ENCODE results near the gene POLD3.

POLD3 gene, protein sequence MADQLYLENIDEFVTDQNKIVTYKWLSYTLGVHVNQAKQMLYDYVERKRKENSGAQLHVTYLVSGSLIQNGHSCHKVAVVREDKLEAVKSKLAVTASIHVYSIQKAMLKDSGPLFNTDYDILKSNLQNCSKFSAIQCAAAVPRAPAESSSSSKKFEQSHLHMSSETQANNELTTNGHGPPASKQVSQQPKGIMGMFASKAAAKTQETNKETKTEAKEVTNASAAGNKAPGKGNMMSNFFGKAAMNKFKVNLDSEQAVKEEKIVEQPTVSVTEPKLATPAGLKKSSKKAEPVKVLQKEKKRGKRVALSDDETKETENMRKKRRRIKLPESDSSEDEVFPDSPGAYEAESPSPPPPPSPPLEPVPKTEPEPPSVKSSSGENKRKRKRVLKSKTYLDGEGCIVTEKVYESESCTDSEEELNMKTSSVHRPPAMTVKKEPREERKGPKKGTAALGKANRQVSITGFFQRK

DNA sequence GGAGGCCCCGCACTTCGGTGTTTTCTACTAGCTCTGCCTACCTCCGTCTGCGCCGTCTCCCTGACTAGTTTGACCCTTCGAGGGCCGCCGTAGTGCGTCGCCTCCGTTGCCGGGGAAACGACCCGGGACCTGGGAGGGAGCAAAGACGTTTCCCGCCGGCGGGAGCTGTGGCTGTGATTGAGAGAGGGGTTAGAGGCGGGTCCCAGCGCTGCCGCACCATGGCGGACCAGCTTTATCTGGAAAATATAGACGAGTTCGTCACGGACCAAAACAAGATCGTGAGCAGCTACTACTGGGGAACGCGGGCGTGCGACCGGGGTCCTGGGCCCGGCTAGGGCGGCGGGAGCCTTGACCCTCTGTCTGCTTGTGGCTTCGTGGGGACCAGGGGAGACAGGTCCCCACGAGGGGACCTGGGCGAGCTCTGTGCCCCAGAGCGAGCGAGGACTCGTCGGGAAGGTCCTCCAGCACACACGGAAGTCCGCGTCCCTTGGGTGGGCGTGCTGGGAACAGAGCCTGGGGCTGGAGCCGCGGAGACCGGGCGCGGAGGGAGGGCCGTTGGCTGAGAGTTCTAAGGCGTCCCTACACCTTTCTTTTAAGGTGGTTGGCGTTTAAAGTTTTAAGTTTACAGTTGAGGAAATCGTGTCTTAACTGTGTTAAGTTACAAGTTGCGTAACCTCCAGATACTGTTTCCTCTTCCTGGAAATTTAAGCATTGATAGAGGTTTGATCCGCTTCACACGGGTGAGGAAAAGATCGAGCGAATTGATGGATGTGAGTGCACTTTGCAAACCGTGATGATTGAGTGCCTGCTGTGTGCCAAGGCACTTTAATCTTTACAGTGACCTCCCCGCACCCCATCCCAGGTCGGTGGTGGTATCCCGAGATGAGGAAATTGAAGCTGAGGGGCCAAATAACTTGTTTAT, at the start of gene POLD3:
TSS of gene POLD3 (plus strand) at position 142 of the 922 bp plus-strand sequence. CDS start at position 219, 77 bp downstream.
- DNase-seq (ENCODE audit: low read depth), result peak; percentile 88

DNA sequence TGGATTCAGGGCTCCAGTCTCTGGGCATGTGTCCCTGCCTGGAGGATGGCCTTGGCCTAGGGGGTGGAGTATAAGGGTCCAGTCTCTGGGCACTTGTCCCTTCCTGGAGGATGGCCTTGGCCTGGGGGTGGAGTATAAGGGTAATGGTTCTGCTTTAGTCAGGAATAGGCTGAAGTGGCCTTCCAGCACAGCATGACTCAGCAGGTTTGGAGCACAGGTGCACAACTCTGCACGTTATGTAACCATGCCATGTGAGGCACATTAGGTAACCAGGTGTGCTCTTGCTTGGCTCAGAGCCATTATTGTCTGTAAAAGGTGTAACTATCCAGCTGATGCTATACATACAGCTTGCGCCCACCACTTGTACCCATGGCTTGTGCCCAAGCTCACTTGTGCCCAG, 48.4 kb upstream of the POLD3 start:
- no peak for DNase-seq (ENCODE audit: low read depth)

DNA sequence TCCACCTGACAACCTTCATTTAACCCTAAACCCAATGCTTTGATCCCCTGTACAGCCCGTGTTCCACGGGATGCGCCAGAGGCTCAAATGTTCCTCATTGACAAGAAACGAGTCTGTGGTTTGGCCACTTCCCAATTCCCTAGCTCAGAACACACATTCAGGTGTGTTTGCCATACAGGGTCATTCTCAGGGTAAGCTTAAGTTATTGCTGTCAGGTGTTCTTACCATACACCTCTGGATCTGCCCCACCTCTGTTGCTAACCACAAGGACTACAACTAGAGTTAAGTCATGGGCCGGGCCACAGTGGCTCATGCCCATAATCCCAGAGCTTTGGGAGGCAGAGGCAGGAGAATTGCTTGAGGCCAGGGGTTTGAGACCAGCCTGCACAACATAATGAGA, 45.6 kb upstream of the POLD3 start:
- no peak for DNase-seq (ENCODE audit: low read depth)

DNA sequence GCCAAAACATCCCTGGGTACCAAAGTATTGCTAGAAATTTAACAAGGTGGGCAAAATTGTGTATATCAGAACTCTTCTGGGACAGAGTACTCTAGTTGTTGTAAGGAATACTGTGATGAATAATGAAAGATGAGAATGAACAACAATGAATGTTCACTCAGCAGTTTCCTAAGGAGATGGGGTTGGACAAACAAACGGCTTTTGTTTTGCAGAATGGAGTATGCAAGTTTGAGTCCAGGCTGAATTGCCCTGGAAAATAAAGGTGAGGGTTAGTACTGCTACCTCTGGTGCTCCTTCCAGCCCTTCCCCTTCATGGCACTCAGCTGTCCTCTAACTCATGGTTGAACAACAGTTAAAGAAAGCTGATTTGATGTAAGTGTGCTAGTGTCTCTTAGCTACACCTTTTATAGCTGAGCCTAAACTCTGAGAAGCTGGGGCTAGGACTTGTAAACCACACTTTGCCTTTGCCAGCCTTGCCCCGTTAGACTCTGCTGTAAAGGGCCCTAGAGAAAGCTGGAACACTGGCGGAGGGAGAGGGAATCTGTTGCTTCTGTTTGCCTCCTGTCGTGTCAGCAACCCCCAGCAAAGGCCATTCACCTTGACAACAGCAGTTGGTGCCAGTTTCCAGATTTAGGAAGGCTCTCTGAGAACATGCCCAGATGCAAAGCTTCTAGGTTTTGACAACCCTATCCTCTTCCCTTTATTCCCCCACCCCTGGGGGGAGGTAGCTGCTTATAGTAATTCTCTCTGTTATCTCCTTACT, 41.2 kb upstream of the POLD3 start:
- no peak for DNase-seq (ENCODE audit: low read depth)

DNA sequence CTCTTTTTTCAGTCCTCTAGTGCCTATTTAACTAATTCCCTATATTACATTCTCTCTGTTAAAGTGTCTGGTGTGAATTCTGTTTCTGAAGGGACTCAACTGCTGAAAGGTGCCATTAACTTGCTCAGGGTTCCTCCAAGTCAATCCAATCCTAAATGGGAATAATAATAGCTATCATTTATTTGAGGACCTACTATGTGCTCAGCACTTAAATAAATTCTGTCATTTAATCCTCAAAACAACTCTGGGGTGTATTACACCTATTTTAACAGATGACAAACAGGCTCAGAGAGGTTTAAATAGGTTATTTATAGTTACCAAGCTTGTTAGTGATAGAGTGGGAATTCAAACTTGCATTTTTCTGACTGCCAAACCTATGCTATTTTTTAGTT, 40.6 kb upstream of the POLD3 start:
- no peak for DNase-seq (ENCODE audit: low read depth)

DNA sequence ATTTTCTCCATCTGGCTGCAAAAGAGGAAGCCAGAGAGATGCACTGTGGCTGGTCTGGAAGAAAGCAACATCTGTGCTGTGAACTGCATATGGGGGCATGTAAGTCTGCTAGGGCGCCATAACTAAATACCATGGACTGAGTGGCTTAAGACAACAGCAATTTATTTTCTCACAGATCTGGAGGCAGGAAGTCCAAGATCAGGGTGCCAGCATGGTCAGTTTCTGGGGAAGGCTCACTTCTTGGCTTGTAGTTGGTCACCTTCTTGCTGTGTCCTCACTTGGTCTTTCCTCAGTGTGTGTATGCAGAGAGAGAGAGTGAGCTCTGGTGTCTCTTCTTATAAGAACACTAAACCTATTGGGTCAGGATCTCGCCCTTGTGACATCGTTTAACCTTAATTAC, 34.9 kb upstream of the POLD3 start:
- DNase-seq (ENCODE audit: low read depth), result no peak

DNA sequence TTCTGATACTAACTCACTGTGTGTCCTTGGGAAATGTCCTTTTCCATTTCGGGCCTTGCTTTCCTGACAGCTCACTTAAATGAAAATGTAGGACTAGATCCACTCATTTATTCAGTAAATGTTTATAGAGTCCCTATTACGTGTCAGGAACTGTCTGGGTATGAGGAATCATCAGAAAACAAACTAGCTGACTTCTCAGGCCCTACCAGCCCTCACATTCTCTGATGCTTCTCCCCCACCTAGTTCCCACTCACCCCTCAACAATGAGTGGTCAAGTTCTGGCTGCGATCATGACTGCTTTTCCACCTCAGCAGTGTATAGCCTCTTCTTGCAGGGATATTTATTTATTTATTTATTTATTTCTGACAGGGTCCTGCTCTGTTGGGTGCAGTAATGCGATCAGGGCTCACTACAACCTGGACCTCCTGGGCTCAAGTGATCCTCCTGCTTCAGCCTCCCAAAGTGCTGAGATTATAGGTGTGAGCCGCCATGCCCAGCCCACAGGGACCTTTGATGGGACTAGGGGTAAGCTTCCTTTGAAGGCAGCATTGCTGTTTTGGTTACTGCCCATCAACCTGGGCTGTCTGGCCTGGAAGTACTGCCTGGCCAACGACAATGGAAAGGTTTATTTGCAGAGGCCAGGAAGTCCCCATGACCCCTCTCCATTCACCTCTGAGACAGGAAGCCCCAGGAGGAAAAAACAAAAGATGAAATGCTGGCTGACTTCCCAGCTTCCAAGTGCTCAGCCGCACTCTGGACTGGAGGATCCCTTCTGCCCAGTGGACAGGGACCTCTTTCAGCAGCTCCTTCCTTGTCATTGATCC, 33.1 kb upstream of the POLD3 start:
- DNase-seq (ENCODE audit: low read depth), result no peak

DNA sequence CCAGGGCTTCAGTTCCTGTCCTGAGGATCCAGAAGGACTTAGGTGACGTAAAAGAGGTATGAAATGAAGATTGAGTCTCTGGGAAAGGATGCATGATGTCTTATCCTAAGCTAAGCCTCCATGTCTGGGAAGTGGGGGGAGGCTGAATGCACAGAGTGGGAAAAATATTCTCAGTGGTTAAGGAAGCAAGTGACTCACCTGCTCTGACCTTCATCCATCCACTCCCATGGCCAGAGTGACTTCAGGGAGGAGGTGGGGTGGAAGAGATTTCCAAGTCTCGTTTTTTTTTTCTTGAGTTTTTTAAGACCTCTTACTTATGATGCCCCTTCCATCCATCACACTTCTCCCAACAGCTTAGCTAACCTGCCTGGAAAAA, 32.5 kb upstream of the POLD3 start:
- no peak for DNase-seq (ENCODE audit: low read depth)

DNA sequence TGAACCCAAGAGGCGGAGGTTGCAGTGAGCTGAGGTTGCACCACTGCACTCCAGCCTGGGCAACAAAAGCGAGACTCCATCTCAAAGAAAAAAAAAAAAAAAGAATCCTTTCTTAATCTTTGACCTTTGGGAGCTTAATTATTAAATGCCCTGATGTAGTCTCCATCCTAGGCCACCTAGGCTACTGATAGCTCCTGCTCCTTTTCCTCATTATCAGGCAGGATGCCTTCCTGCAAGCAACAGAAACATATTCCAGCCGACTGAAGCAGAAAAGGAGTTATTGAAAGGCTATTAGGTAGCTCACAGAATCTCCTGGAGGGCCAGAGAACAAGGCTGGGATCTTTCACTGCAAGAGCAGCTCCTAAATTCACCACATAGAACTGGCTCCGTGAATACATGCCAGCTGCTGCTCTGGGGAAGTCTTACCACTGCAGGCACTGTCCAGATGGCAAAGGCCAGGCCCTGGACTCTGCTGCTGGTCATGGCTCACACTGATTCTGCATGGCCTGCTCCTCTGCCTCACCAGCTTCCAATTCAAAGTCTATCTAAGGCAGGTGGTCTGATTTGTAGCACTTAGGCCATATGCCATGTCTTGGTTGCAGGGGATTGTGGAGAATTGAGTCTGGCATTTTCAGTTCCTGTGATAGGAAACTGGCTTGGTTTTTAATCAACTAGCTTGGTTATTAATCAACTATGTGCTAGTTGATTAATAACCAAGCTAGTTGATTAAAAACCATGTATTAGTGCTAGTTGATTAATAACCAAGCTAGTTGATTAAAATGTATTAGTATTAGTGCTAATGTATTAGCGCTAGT, 26.0 kb upstream of the POLD3 start:
- no peak for DNase-seq (ENCODE audit: low read depth)

DNA sequence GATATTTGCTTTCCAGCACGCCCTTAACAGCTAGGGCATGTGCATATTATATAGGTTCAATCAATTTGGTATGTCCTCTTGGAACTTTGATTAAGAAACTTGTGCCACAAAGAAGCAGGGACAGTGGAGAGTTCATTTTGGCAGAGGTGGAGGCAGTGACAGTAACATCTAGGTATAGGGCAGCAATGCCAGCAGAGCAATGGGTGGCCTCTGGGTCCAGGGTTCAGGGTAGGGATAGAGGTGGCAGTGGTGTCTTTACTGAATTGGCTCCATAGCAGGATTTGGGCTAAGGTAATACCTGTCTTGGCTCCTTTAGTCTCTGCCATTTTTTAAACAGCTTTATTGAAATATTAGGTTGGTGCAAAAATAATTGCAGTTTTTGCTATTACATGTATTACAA, 24.4 kb upstream of the POLD3 start:
- no peak for DNase-seq (ENCODE audit: low read depth)

DNA sequence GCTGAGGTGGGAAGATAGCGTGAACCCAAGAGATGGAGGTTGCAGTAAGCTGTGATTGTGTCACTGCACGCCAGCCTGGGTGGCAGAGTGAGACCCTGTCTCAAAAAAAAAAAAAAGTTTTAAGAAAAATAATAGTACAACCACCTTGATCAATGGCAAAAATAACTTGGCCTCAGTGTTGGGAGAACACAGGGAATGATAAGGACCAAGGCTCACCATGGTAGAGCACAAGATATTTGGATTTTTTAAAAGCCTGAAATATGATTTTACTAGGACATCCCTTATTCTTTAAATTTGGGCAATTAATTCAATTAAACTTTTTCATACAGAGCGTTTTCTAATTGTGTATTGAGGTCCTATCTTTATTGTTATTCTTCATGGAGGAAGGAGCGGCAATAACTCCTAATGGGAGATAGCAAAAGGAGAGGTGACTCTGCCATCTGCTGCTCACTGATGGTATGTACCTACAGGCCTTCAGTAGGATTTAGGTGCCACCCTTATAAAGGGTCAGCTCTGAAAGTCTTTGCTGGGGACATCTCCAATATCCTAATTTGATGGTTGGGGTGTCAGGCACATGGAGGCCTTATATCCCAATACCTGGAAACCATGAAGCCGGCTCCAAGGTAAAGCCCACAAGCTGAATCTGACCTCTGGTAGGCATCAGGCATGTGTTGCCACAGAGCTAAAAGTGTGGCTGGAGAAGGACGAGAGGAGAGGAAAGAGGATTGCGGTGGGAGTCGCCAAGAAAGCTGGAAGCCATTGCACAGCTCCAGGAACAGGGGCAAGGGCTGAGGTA, 21.9 kb upstream of the POLD3 start:
- no peak for DNase-seq (ENCODE audit: low read depth)

DNA sequence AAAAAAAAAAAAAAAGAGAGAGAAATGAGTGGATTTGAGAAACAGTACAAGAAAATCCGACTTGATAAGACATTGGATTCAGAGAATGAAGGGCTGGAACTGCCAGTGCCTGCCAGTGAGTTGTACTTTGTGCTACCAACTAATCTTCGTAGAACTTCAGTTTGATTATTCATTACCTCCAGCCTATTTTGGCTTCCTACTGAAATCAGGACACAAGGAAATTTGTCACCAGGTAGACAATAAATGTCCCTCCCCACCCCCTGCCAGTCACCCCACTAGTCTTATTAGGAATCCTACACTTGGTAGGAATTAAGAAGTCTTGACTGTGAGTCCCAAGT, 21.4 kb upstream of the POLD3 start:
- no peak for DNase-seq (ENCODE audit: low read depth)

DNA sequence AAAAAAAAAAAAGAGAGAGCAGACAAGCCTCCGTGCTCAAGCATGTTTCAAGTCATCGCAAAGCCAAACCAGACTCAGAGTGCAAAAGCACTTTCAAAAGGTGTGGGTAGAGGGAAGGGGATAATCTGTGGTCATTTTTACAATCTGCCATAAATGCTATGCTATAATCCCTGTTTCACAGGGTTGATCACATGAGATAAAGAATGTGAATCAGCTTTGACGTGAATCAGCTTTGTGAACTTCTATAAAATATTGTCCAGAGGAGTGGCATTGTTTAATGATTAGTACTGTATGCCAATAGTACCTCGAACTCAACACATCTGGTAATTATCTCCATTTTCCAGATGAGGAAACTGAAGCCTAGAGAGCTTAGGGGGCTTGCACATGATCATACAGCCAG, 20.0 kb upstream of the POLD3 start:
- no peak for DNase-seq (ENCODE audit: low read depth)

DNA sequence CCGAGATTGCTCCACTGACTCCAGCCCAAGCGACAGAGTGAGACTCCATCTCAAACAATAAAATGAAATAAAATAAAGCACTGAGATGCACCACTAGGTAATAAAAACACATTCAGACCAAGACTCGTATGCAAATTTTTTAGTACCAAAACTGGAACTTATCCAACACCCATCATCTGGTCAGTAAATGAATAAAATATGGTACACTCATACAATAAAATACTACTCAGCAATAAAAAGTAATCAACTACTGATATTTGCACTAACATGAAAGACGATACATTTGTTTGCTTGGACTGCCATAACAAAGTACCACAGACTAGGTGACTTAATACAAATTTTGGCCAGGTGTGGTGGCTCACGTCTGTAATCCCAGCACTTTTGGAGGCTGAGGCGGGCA, 17.8 kb upstream of the POLD3 start:
- DNase-seq (ENCODE audit: low read depth), result no peak

DNA sequence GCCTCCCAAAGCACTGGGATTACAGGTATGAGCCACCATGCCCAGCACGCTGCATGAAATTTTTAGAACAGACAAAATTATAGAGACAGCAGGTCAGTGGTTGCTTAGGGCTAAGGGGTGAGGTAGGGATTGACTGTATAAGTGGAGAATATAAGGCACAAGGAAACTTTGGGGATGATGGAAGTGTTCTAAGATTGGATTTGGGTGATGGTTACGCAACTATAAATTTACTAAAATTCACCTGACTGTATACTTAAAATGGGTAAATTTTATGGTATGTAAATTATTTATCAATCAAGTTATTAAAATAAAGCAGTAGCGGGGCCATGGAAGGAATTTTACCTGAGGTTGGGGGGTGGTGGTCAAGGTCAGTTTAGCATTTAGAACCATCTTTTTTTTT, 16.4 kb upstream of the POLD3 start:
- no peak for DNase-seq (ENCODE audit: low read depth)

DNA sequence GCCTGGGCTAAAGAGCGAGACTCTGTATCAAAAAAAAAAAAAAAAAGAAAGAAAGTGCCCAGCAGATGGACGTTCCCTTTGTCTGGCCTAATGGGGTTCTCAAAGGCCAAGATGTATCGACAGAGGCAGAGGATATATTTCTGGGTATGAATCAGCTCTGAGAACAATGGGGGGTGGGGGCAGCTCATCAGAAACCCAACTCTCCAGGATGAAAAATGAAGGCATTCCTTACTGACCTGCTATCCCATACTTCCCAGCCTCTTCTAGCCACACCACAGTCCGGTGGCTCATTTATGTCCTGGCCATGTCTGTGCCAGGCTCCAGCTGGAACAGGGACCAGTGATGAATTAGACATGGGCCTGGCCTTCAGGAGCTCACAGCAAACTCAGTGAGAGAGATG, 15.2 kb upstream of the POLD3 start:
- DNase-seq (ENCODE audit: low read depth), result no peak

DNA sequence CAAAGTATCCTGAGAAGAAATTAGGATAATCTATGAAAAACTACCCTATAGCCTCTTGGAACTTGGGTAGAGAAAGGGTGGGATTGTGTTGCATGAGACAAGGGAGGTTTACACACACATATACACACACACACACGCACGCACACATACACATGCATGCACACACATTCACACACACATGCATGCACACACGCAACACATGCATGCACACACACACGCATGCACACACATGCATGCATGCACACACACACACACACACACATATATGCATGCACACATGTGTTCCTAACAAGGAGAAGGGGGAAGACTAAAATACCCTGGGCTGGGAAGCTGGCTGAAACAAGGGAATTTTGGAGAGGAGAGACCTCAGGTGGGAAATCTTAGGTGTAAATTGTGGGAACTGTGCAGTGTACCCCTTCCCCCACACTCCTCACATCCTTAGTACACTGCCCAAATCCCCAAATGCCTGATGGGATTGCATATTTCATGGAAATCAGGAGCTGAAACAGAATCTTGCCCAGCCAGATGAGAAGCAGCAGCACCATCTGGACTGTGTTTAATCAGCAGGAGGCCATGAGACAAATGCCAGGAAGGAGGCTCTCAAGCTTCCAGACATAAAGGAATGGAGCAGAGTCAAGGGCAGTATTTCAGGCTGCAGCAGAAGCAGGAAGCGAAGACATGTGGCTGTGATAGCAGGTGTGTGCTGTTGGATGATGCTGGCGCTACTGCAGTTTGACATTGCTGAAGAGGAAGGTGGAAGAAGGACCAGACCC, 14.6 kb upstream of the POLD3 start:
- no peak for DNase-seq (ENCODE audit: low read depth)

DNA sequence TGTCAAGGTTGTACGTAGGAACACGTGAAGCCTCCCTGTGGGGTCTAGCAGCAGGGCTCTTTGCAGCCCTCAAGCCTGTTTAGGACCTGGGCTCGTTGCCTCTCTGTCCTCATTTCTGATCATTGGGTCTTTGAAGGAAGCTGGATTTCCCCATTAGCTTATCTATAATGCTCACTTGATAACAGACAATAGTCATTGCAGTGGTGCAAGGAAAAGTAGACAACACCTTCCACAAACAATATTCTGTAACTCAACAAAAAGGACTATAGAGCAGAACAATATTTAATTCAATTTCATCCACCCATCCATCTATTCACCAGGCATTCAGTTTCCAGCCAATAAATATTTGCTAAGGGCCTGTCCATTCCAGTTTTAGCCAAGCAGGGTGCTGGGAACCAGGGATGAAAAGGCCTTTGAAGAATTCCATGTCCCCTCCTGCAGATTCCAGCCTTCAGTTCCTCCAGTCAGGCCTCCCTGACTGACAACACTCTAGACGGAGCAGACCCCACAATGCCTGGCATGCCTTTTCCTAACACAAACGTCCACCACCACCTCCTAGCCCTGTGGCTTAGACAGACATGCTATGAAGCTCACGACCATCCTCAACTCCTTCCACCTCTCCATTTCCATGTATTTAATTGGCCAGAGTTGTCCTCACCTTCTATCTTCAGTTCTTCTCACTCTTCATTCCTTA, 12.7 kb upstream of the POLD3 start:
- no peak for DNase-seq (ENCODE audit: low read depth)
